Measurements from ENCODE around the gene ARHGEF39. TPM values are rescaled to one million over a fixed set of nuclear protein-coding genes. Genes with fewer than 3 reads are reported as not detected.
A peak's percentile ranks its signal among the peaks of the same experiment; 100 is the strongest.

Gene ARHGEF39
- polyA plus RNA-seq, 3 donors = 0.13 to 0.53 (median 0.42) TPM

GRCh38 chr9:35665471-35665818, 450 bp upstream of the ARHGEF39 start:
- Histone ChIP-seq H3K9ac (ENCODE audit: insufficient read depth, low read length, poor library complexity, severe bottlenecking) (peak overlapping the region; percentile 55), H3K27me3 (ENCODE audit: control insufficient read depth in 2 of 2, insufficient read depth in 2 of 2, low read length in 2 of 2) (no peaks in the 10 kb centered on the region), H2AFZ (ENCODE audit: insufficient read depth, low read depth, low read length, poor library complexity, severe bottlenecking) (peak overlapping the region; percentile 89), H3K4me2 (replicated peaks; ENCODE audit: extremely low read depth, low read length, poor library complexity, severe bottlenecking) (peak overlapping the region; percentile 87), H3K4me3 (replicated peaks in 1 of 3; ENCODE audit: low read depth in 2 of 3, low read length in 3 of 3) (peak overlapping the region; percentile 50 to 83 (median 57)), H3K27ac (ENCODE audit: low read depth in 1 of 2, low read length in 2 of 2) (no peak overlapping the region), H3K4me1 (ENCODE audit: control insufficient read depth in 1 of 2, insufficient read depth in 2 of 2, low read length in 2 of 2) (peaks cover 23 to 39% of the 10 kb centered on the region in 2 donors), H3K79me2 (ENCODE audit: insufficient read depth, low read length) (peaks cover 31% of the 10 kb centered on the region), H4K20me1 (ENCODE audit: insufficient read depth, low read length) (no peaks in the 10 kb centered on the region), H3K36me3 (replicated peaks in 1 of 2; ENCODE audit: control insufficient read depth in 1 of 2, insufficient read depth in 2 of 2, low read length in 2 of 2) (peaks cover 6 to 9% of the 10 kb centered on the region in 2 donors), H3K9me3 (replicated peaks in 1 of 2; ENCODE audit: control insufficient read depth in 1 of 2, insufficient read depth in 1 of 2, low read length in 2 of 2) (no peaks in the 10 kb centered on the region)
- Mint-ChIP-seq H3K4me1 (peaks cover 41% of the 10 kb centered on the region), H3K9me3 (peaks cover 0 to 3% (median 1%) of the 10 kb centered on the region in 7 donors), H3K27me3 (ENCODE audit: low read depth in 3 of 3) (peaks cover 0 to 6% (median 3%) of the 10 kb centered on the region in 3 donors), H3K27ac (peak overlapping the region in 3 of 7 donors; percentile 25 to 66 (median 32)), H3K36me3 (peaks cover 11 to 20% of the 10 kb centered on the region in 2 donors), H3K4me3 (peak overlapping the region; percentile 83 to 91)
- 0% methylated on average over 2 of the region's 5 CpGs for WGBS (ENCODE audit: insufficient coverage)
- TF ChIP-seq CTCF (IDR thresholded peaks at IDR 0.05) = no peak
- intact Hi-C loops (cut with micrococcal nuclease) = no loop called here
- DNase-seq = no peak

- peak overlapping the region in 1 of 2 donors; percentile 43 for H3K27ac ChIP-seq (ENCODE audit: low read depth in 1 of 2, low read length in 2 of 2)
- intact Hi-C loops (cut with micrococcal nuclease) = no loop called here
- no peak overlapping the region for H3K4me2 ChIP-seq (replicated peaks; ENCODE audit: extremely low read depth, low read length, poor library complexity, severe bottlenecking)
- no peaks in the 10 kb centered on the region for H3K27me3 ChIP-seq (ENCODE audit: control insufficient read depth in 2 of 2, insufficient read depth in 2 of 2, low read length in 2 of 2)
- H3K36me3 Mint-ChIP-seq = peaks cover 19 to 27% of the 10 kb centered on the region in 2 donors
- peak overlapping the region in 1 of 2 donors; percentile 39 for H3K4me3 Mint-ChIP-seq
- peaks cover 55% of the 10 kb centered on the region for H3K4me1 Mint-ChIP-seq
- H2AFZ ChIP-seq (ENCODE audit: insufficient read depth, low read depth, low read length, poor library complexity, severe bottlenecking) = no peak overlapping the region
- H4K20me1 ChIP-seq (ENCODE audit: insufficient read depth, low read length) = no peaks in the 10 kb centered on the region
- TF ChIP-seq CTCF (IDR thresholded peaks at IDR 0.05) = no peak
- H3K27ac Mint-ChIP-seq = peak overlapping the region in 2 of 7 donors; percentile 17 to 70
- peaks cover 38% of the 10 kb centered on the region for H3K79me2 ChIP-seq (ENCODE audit: insufficient read depth, low read length)
- no peak for DNase-seq
- no peak overlapping the region for H3K9ac ChIP-seq (ENCODE audit: insufficient read depth, low read length, poor library complexity, severe bottlenecking)
- H3K9me3 Mint-ChIP-seq = peaks cover 0 to 3% (median 0%) of the 10 kb centered on the region in 7 donors
- 82% methylated on average over 7 of the region's 7 CpGs for WGBS (ENCODE audit: insufficient coverage)
- H3K9me3 ChIP-seq (replicated peaks in 1 of 2; ENCODE audit: control insufficient read depth in 1 of 2, insufficient read depth in 1 of 2, low read length in 2 of 2) = no peaks in the 10 kb centered on the region
- H3K4me1 ChIP-seq (ENCODE audit: control insufficient read depth in 1 of 2, insufficient read depth in 2 of 2, low read length in 2 of 2) = peaks cover 36 to 55% of the 10 kb centered on the region in 2 donors
- peaks cover 10 to 14% of the 10 kb centered on the region in 2 donors for H3K36me3 ChIP-seq (replicated peaks in 1 of 2; ENCODE audit: control insufficient read depth in 1 of 2, insufficient read depth in 2 of 2, low read length in 2 of 2)
- H3K27me3 Mint-ChIP-seq (ENCODE audit: low read depth in 3 of 3) = peaks cover 0 to 7% (median 6%) of the 10 kb centered on the region in 3 donors
- no peak overlapping the region for H3K4me3 ChIP-seq (replicated peaks in 1 of 3; ENCODE audit: low read depth in 2 of 3, low read length in 3 of 3)
Measured at GRCh38 chr9:35662437-35662836, 2.6 kb downstream of the ARHGEF39 start.
